Effector memory CD4-positive, alpha-beta T cell (primary cell): ENCODE results near the gene FGF9.

Experiments
- DNase-seq, 3 donors: peaks; one replicate each; pipeline ENCODE4 v3.0.0-alpha.2; 2020
- H3K27ac ChIP-seq: 2 replicates; pipeline ENCODE4 v1.7.0; 2013; ENCODE audit warnings: mild to moderate bottlenecking, low read length, moderate library complexity; ENCODE audit not compliant: insufficient read depth, poor library complexity, severe bottlenecking
- H3K27me3 ChIP-seq: replicated peaks from 2 replicates; pipeline ENCODE4 v1.7.0; 2013; ENCODE audit warnings: mild to moderate bottlenecking, low read length; ENCODE audit not compliant: insufficient read depth, control insufficient read depth, poor library complexity, severe bottlenecking
- H3K36me3 ChIP-seq: 2 replicates; pipeline ENCODE4 v1.7.0; 2013; ENCODE audit warnings: mild to moderate bottlenecking, low read length, moderate library complexity; ENCODE audit not compliant: control insufficient read depth, insufficient read depth
- H3K4me1 ChIP-seq: 2 replicates; pipeline ENCODE4 v1.7.0; 2013; ENCODE audit warnings: low read length, mild to moderate bottlenecking; ENCODE audit not compliant: control insufficient read depth, insufficient read depth, poor library complexity, severe bottlenecking
- H3K4me3 ChIP-seq: 2 replicates; pipeline ENCODE4 v1.7.0; 2013; ENCODE audit warnings: low read length, low read depth, mild to moderate bottlenecking; ENCODE audit not compliant: insufficient read depth, poor library complexity, severe bottlenecking
- H3K9me3 ChIP-seq: 2 replicates; pipeline ENCODE4 v1.7.0; 2013; ENCODE audit warnings: mild to moderate bottlenecking, low read length, moderate library complexity; ENCODE audit not compliant: control insufficient read depth

Gene FGF9

GRCh38 chr13:21707586-21707985 lies 36.7 kb downstream of the FGF9 start:
- H3K4me3 ChIP-seq = no peak overlapping the region
- no peaks in the 10 kb centered on the region for H3K4me1 ChIP-seq
- H3K9me3 ChIP-seq = no peaks in the 10 kb centered on the region
- no peak overlapping the region for H3K27ac ChIP-seq
- H3K27me3 ChIP-seq = no peaks in the 10 kb centered on the region
- no peaks in the 10 kb centered on the region for H3K36me3 ChIP-seq
- DNase-seq = no peak

GRCh38 chr13:21709697-21710096 lies 38.8 kb downstream of the FGF9 start:
- Histone ChIP-seq H3K36me3 (no peaks in the 10 kb centered on the region), H3K27me3 (no peaks in the 10 kb centered on the region), H3K27ac (no peak overlapping the region), H3K9me3 (no peaks in the 10 kb centered on the region), H3K4me1 (no peaks in the 10 kb centered on the region), H3K4me3 (no peak overlapping the region)
- no peak for DNase-seq

GRCh38 chr13:21710163-21710562 lies 39.3 kb downstream of the FGF9 start:
- no peak for DNase-seq
- no peak overlapping the region for H3K27ac ChIP-seq
- no peaks in the 10 kb centered on the region for H3K9me3 ChIP-seq

GRCh38 chr13:21717817-21718216 lies 46.9 kb downstream of the FGF9 start:
- H3K36me3 ChIP-seq = no peaks in the 10 kb centered on the region
- peaks cover 2% of the 10 kb centered on the region for H3K27me3 ChIP-seq
- no peak overlapping the region for H3K27ac ChIP-seq
- H3K4me1 ChIP-seq = no peaks in the 10 kb centered on the region
- no peak overlapping the region for H3K4me3 ChIP-seq
- no peaks in the 10 kb centered on the region for H3K9me3 ChIP-seq
- DNase-seq = no peak

More at GRCh38 chr13:21710163-21710562, 39.3 kb downstream of the FGF9 start:
- Histone ChIP-seq H3K4me3 (no peak overlapping the region), H3K27me3 (no peaks in the 10 kb centered on the region), H3K36me3 (no peaks in the 10 kb centered on the region), H3K4me1 (no peaks in the 10 kb centered on the region)

- H3K36me3 ChIP-seq = no peaks in the 10 kb centered on the region
- H3K4me3 ChIP-seq = no peak overlapping the region
- no peak overlapping the region for H3K27ac ChIP-seq
- no peak for DNase-seq
- no peaks in the 10 kb centered on the region for H3K9me3 ChIP-seq
- no peaks in the 10 kb centered on the region for H3K4me1 ChIP-seq
- peaks cover 2% of the 10 kb centered on the region for H3K27me3 ChIP-seq
Observed at GRCh38 chr13:21719463-21719862, 48.6 kb downstream of the FGF9 start.

- DNase-seq = no peak
- no peaks in the 10 kb centered on the region for H3K9me3 ChIP-seq
- H3K4me3 ChIP-seq = no peak overlapping the region
- H3K27ac ChIP-seq = no peak overlapping the region
- no peaks in the 10 kb centered on the region for H3K4me1 ChIP-seq
- H3K36me3 ChIP-seq = no peaks in the 10 kb centered on the region
- H3K27me3 ChIP-seq = no peaks in the 10 kb centered on the region
Observed at GRCh38 chr13:21723807-21724505, 53.1 kb downstream of the FGF9 start.

- no peak overlapping the region for H3K27ac ChIP-seq
- DNase-seq = no peak
- no peaks in the 10 kb centered on the region for H3K9me3 ChIP-seq
Observed at GRCh38 chr13:21730186-21730880, 59.5 kb downstream of the FGF9 start.

GRCh38 chr13:21733475-21734263 lies 62.8 kb downstream of the FGF9 start:
- Histone ChIP-seq H3K36me3 (no peaks in the 10 kb centered on the region), H3K4me1 (no peaks in the 10 kb centered on the region), H3K4me3 (no peak overlapping the region), H3K27me3 (peaks cover 3% of the 10 kb centered on the region), H3K9me3 (no peaks in the 10 kb centered on the region), H3K27ac (no peak overlapping the region)
- DNase-seq = no peak

More at GRCh38 chr13:21730186-21730880, 59.5 kb downstream of the FGF9 start:
- H3K27me3 ChIP-seq = peaks cover 3% of the 10 kb centered on the region
- H3K36me3 ChIP-seq = no peaks in the 10 kb centered on the region
- no peak overlapping the region for H3K4me3 ChIP-seq
- H3K4me1 ChIP-seq = no peaks in the 10 kb centered on the region

- DNase-seq = no peak
- H3K9me3 ChIP-seq = no peaks in the 10 kb centered on the region
- peaks cover 3% of the 10 kb centered on the region for H3K27me3 ChIP-seq
Observed at GRCh38 chr13:21734961-21735360, 64.1 kb downstream of the FGF9 start.

More at GRCh38 chr13:21734961-21735360, 64.1 kb downstream of the FGF9 start:
- Histone ChIP-seq H3K36me3 (no peaks in the 10 kb centered on the region), H3K4me3 (no peak overlapping the region), H3K27ac (no peak overlapping the region), H3K4me1 (no peaks in the 10 kb centered on the region)
